Lower lobe of right lung (tissue), 2 donors: ENCODE results near the gene CALU. TPM values are rescaled to one million over a fixed set of nuclear protein-coding genes. Genes with fewer than 3 reads are reported as not detected.

Experiments used
- ATAC-seq, 2 donors: fragments of 200-7000 bp; cut with Tn5 transposase; one replicate each; pipeline ENCODE4 v1.9.1; 2020 to 2022; ENCODE audit warnings: mild to moderate bottlenecking in 2 of 2, moderate library complexity in 2 of 2
- DNase-seq: peaks from one replicate; pipeline ENCODE4 v3.0.0-alpha.2; 2020
- H3K27ac ChIP-seq: fragments of 200-600 bp; one replicate; pipeline ENCODE4 v1.8.0; 2022
- H3K27me3 ChIP-seq: fragments of 200-600 bp; one replicate; pipeline ENCODE4 v1.8.0; 2022; ENCODE audit warnings: low read depth
- H3K36me3 ChIP-seq: fragments of 200-600 bp; one replicate; pipeline ENCODE4 v1.8.0; 2022; ENCODE audit warnings: mild to moderate bottlenecking
- H3K4me1 ChIP-seq: fragments of 200-600 bp; one replicate; pipeline ENCODE4 v1.8.0; 2022
- H3K4me3 ChIP-seq: fragments of 200-600 bp; one replicate; pipeline ENCODE4 v1.8.0; 2022; ENCODE audit warnings: mild to moderate bottlenecking
- H3K9me3 ChIP-seq: fragments of 200-600 bp; one replicate; pipeline ENCODE4 v1.8.0; 2022
- intact Hi-C: fragments of 100-400 bp; cut with DNase I; formaldehyde crosslinking; loops from one replicate; pipeline ENCODE4 v1.11.0; 2022
- total RNA-seq: library from RNA; stranded (reverse); fragmentation: NEBNext Ultra II Directional; extraction: Animal tissue kit (Norgen Biotek cat#: 25700); gene quantifications from one replicate; pipeline ENCODE4 v1.2.1, GENCODE V29; 2021
- TF ChIP-seq, protein P1 (sequence below): fragments of 200-600 bp; IDR thresholded peaks from one replicate; pipeline ENCODE4 v1.8.0; 2022; ENCODE audit warnings: antibody characterized with exemption, mild to moderate bottlenecking
- donor health status: DM: no; HTN: yes; CAD: no; lungs with severe emphysema.

Gene CALU
- total RNA-seq, 1 donor from 2014 or later, result 84.6 TPM

DNA sequence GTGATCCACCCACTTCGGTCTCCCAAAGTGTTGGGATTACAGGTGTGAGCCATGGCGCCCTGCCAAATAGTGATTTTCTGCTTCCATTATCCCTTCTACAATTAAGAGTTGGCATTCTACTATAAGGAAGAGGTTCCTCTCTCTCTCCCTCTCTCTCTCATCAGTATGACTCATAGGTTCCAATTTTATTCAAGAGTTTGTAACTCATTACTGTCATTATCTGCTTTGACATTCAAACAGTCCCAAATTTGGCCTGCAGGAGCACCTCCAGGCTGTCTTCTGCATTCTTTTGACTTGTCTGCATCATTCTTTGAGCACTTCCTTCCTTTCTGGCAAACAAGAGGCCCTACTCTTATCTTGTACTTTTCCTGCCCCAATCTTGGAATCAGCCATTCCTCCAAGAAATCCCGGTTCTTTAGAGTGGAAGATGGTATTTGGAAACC lies 33.2 kb upstream of the CALU start:
- Histone ChIP-seq H3K9me3 (no peaks in the 10 kb centered on the region), H3K36me3 (no peaks in the 10 kb centered on the region), H3K27me3 (no peaks in the 10 kb centered on the region), H3K4me1 (no peaks in the 10 kb centered on the region), H3K27ac (no peak overlapping the region), H3K4me3 (no peak overlapping the region)
- TF ChIP-seq, protein P1, sequence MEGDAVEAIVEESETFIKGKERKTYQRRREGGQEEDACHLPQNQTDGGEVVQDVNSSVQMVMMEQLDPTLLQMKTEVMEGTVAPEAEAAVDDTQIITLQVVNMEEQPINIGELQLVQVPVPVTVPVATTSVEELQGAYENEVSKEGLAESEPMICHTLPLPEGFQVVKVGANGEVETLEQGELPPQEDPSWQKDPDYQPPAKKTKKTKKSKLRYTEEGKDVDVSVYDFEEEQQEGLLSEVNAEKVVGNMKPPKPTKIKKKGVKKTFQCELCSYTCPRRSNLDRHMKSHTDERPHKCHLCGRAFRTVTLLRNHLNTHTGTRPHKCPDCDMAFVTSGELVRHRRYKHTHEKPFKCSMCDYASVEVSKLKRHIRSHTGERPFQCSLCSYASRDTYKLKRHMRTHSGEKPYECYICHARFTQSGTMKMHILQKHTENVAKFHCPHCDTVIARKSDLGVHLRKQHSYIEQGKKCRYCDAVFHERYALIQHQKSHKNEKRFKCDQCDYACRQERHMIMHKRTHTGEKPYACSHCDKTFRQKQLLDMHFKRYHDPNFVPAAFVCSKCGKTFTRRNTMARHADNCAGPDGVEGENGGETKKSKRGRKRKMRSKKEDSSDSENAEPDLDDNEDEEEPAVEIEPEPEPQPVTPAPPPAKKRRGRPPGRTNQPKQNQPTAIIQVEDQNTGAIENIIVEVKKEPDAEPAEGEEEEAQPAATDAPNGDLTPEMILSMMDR, result no peak
- ATAC-seq, result no peak
- intact Hi-C loops, result no loop called here
- no peak for DNase-seq

DNA sequence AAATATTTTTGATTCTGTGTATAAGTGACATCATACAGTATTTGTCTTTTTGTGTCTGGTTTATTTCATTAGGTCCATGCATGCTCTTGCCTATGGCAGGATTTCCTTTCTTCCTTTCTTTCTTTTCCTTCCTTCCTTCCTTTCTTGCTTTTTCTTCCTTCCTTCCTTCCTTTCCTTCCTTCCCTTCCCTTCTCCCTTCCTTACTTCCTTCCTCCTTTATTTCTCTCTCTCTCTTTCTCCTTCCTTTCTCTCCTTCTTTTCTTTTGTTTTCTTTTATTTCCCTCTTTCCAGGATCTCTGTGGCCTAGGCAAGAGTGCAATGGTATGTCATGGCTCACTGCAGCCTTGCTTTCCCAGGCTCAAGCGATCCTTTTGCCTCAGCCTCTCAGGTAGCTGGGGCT lies 31.4 kb upstream of the CALU start:
- TF ChIP-seq, protein P1, result no peak
- intact Hi-C loops, result no loop called here
- Histone ChIP-seq H3K27me3 (no peaks in the 10 kb centered on the region), H3K4me3 (no peak overlapping the region), H3K4me1 (no peaks in the 10 kb centered on the region), H3K9me3 (no peaks in the 10 kb centered on the region), H3K27ac (no peak overlapping the region), H3K36me3 (no peaks in the 10 kb centered on the region)
- DNase-seq, result no peak
- ATAC-seq, result no peak

DNA sequence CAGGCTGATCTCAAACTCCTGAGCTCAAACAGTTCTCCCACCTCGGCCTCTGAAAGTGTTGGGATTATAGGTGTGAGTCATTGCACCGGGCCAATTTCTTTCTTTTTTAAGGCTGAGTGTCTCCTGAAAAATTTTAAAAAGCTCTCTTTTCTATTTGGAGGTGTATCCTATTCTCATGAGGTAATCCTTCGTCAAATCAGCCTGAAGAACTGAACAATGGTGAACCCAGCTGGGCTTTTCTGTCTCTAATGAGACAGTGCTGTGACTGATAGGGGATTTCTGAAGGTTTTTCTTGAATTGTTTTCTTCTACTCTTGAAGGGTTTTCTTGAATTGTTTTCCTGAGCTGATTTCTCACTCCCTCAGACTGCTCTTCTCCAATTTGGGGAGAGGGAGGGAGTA lies 30.9 kb upstream of the CALU start:
- no peak overlapping the region for H3K4me3 ChIP-seq
- intact Hi-C loops, result no loop called here
- no peaks in the 10 kb centered on the region for H3K9me3 ChIP-seq
- TF ChIP-seq, protein P1, result no peak
- ATAC-seq (no peak), DNase-seq (no peak)
- H3K36me3 ChIP-seq, result no peaks in the 10 kb centered on the region
- H3K27me3 ChIP-seq, result no peaks in the 10 kb centered on the region
- H3K4me1 ChIP-seq, result no peaks in the 10 kb centered on the region
- no peak overlapping the region for H3K27ac ChIP-seq

DNA sequence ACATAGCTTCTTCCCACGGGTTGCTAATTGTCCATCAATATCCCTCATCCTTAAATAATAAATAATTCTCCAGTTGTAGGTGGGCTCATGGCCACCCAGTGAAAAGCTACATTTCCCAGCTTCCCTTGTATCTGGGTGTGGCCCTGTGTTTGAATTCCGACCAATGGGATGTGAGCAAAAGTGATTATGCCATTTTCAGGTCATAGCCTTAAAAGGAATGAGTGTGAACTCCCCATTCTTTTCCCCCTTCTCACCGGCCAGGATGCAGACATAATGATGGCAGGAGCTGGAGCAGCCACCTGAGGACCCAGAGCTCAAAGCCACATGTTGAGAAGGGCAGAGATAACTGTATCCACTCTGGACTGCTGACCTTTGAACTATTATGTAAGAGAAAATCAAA lies 30.3 kb upstream of the CALU start:
- H3K4me1 ChIP-seq, result no peaks in the 10 kb centered on the region
- H3K27ac ChIP-seq, result no peak overlapping the region
- H3K27me3 ChIP-seq, result no peaks in the 10 kb centered on the region
- TF ChIP-seq, protein P1, result no peak
- H3K9me3 ChIP-seq, result no peaks in the 10 kb centered on the region
- intact Hi-C loops, result no loop called here
- no peak overlapping the region for H3K4me3 ChIP-seq
- DNase-seq (no peak), ATAC-seq (no peak)
- no peaks in the 10 kb centered on the region for H3K36me3 ChIP-seq

DNA sequence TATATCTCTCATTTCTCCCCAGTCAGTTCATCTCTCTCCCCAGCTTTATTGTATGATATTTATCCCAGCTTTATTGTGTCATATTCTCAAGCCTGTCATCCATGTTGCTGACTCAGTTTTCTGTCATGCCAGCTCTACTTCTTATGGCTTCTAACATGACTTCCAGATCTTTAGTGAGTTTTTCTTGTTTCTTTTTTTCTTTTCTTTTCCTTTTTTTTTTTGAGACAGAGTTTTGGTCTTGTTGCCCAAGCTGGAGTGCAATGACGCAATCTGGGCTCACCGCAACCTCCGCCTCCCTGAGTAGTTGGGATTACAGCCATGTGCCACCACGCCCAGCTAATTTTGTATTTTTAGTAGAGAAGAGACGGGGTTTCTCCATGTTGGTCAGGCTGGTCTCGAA lies 28.7 kb upstream of the CALU start:
- ATAC-seq (no peak), DNase-seq (no peak)
- TF ChIP-seq, protein P1, result no peak

DNA sequence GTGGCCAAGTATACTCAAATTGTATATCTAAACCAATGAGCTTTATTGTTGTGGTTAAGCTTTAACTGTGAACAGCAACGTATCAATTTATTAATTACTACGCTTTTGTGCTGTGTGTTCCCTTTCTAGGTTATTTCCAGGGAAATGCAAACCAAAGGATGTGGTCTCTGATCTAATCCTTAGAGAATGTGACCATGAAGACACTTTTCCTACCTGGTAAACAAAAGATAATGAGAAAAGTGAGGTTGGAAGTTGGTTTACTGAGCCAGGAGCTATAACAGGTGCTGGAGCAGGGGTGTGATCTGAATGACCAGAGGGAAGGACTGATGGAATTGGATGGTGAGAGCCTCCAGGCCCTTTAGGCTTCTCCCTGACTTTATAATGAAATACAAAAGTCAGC lies 25.4 kb upstream of the CALU start:
- Histone ChIP-seq H3K36me3 (no peaks in the 10 kb centered on the region), H3K9me3 (no peaks in the 10 kb centered on the region), H3K27ac (no peak overlapping the region), H3K4me1 (no peaks in the 10 kb centered on the region), H3K4me3 (no peak overlapping the region), H3K27me3 (no peaks in the 10 kb centered on the region)
- ATAC-seq, result no peak
- intact Hi-C loops, result no loop called here
- TF ChIP-seq, protein P1, result no peak
- no peak for DNase-seq

More for the DNA sequence above, 28.7 kb upstream of the CALU start:
- Histone ChIP-seq H3K27ac (no peak overlapping the region), H3K36me3 (no peaks in the 10 kb centered on the region), H3K4me1 (no peaks in the 10 kb centered on the region), H3K9me3 (no peaks in the 10 kb centered on the region), H3K27me3 (no peaks in the 10 kb centered on the region), H3K4me3 (no peak overlapping the region)
- intact Hi-C loops, result no loop called here
